WTC11 (cell line): Measurements from ENCODE around the gene PTPRK.

Experiments used
- CREB1 ChIP-seq: sonication (generic); formaldehyde crosslinking; IDR thresholded peaks from 2 replicates; pipeline ENCODE4 v1.8.0; 2023; ENCODE audit warnings: mild to moderate bottlenecking, missing genetic modification reagents
- CTCF ChIP-seq: fragments of 200-600 bp; IDR thresholded peaks from 2 replicates; pipeline ENCODE4 v1.8.0; 2022; ENCODE audit warnings: antibody characterized with exemption
- E2F4 ChIP-seq: sonication (generic); formaldehyde crosslinking; IDR thresholded peaks from 2 replicates; pipeline ENCODE4 v1.8.1; 2022; ENCODE audit warnings: low read depth, mild to moderate bottlenecking, moderate library complexity, missing genetic modification reagents, borderline replicate concordance
- FOXP1 ChIP-seq: sonication (generic); formaldehyde crosslinking; IDR thresholded peaks from 2 replicates; pipeline ENCODE4 v1.8.0; 2022; ENCODE audit warnings: missing genetic modification reagents, mild to moderate bottlenecking, moderate library complexity, borderline replicate concordance
- IRF2 ChIP-seq: sonication (generic); formaldehyde crosslinking; IDR thresholded peaks from 2 replicates; pipeline ENCODE4 v1.8.0; 2022; ENCODE audit warnings: low read depth, missing genetic modification reagents, borderline replicate concordance
- JAZF1 ChIP-seq: fragments of 250-450 bp; sonication (Bioruptor Pico); IDR thresholded peaks from 2 replicates; pipeline ENCODE4 v1.9.0; 2021; ENCODE audit warnings: moderate library complexity, mild to moderate bottlenecking, inconsistent platforms
- JUN ChIP-seq: sonication (generic); formaldehyde crosslinking; IDR thresholded peaks from 2 replicates; pipeline ENCODE4 v1.8.0; 2023; ENCODE audit warnings: mild to moderate bottlenecking, missing genetic modification reagents
- MAX ChIP-seq: sonication (generic); formaldehyde crosslinking; IDR thresholded peaks from 2 replicates; pipeline ENCODE4 v1.8.0; 2022; ENCODE audit warnings: mild to moderate bottlenecking, missing genetic modification reagents
- NFYB ChIP-seq: sonication (generic); formaldehyde crosslinking; conservative IDR thresholded peaks from 2 replicates; pipeline ENCODE4 v1.8.0; 2022; ENCODE audit warnings: low read depth, missing genetic modification reagents
- NR3C1 ChIP-seq: sonication (generic); formaldehyde crosslinking; conservative IDR thresholded peaks from 2 replicates; pipeline ENCODE4 v1.8.1; 2023; ENCODE audit warnings: low read depth, mild to moderate bottlenecking, missing genetic modification reagents
- SMAD3 ChIP-seq: sonication (generic); formaldehyde crosslinking; IDR thresholded peaks from 2 replicates; pipeline ENCODE4 v1.8.0; 2022; ENCODE audit warnings: missing genetic modification reagents, mild to moderate bottlenecking, borderline replicate concordance
- TEAD1 ChIP-seq: sonication (generic); formaldehyde crosslinking; IDR thresholded peaks from 2 replicates; pipeline ENCODE4 v1.8.0; 2022; ENCODE audit warnings: mild to moderate bottlenecking, missing genetic modification reagents
- ZNF317 ChIP-seq: sonication (generic); formaldehyde crosslinking; IDR thresholded peaks from 2 replicates; pipeline ENCODE4 v1.8.1; 2023; ENCODE audit warnings: low read depth, mild to moderate bottlenecking, moderate library complexity, missing genetic modification reagents, borderline replicate concordance

GRCh38 chr6:128202169-128202765 is 318.1 kb downstream of the PTPRK start:
- TF ChIP-seq TEAD1 (CRISPR knock-in tag) (no peak), JUN (CRISPR knock-in tag) (no peak), MAX (CRISPR knock-in tag) (no peak), CREB1 (CRISPR knock-in tag) (no peak), CTCF (no peak), NFYB (CRISPR knock-in tag) (no peak), NR3C1 (CRISPR knock-in tag) (no peak), IRF2 (CRISPR knock-in tag) (no peak), E2F4 (CRISPR knock-in tag) (no peak), FOXP1 (CRISPR knock-in tag) (no peak), JAZF1 (CRISPR knock-in tag) (no peak), SMAD3 (CRISPR knock-in tag) (no peak), ZNF317 (CRISPR knock-in tag) (no peak)
